COLO668 (cell line): ENCODE results near the gene CASKIN2.

Experiments used
- DNase-seq: peaks from one replicate; lab custom pipeline; 2025; ENCODE audit not compliant: unreplicated experiment; lab: John Stamatoyannopoulos, UW

The CASKIN2 gene

GRCh38 chr17:75547091-75547490 lies 31.8 kb upstream of the CASKIN2 start:
- DNase-seq = no peak

- DNase-seq = no peak
Observed at GRCh38 chr17:75546181-75546580, 30.8 kb upstream of the CASKIN2 start.

- no peak for DNase-seq
Observed at GRCh38 chr17:75544250-75544649, 28.9 kb upstream of the CASKIN2 start.

- no peak for DNase-seq
Observed at GRCh38 chr17:75542728-75543336, 27.5 kb upstream of the CASKIN2 start.

- DNase-seq = no peak
Observed at GRCh38 chr17:75542229-75542628, 26.9 kb upstream of the CASKIN2 start.

GRCh38 chr17:75540923-75541503 lies 25.7 kb upstream of the CASKIN2 start:
- DNase-seq = no peak

- DNase-seq = no peak
Observed at GRCh38 chr17:75539967-75540729, 24.8 kb upstream of the CASKIN2 start.

- no peak for DNase-seq
Observed at GRCh38 chr17:75536366-75536765, 21.0 kb upstream of the CASKIN2 start.

GRCh38 chr17:75535871-75536270 lies 20.5 kb upstream of the CASKIN2 start:
- no peak for DNase-seq

GRCh38 chr17:75535119-75535537 lies 19.8 kb upstream of the CASKIN2 start:
- DNase-seq = peak; percentile 66

- DNase-seq = no peak
Observed at GRCh38 chr17:75531721-75532072, 16.4 kb upstream of the CASKIN2 start.

GRCh38 chr17:75530837-75531720 lies 15.7 kb upstream of the CASKIN2 start:
- DNase-seq = no peak

GRCh38 chr17:75526555-75527270 lies 11.4 kb upstream of the CASKIN2 start:
- DNase-seq = peak; percentile 15

GRCh38 chr17:75525806-75526554 lies 10.6 kb upstream of the CASKIN2 start:
- peak; percentile 44 for DNase-seq

- DNase-seq = peak; percentile 96
Observed at GRCh38 chr17:75524970-75525805, 9.9 kb upstream of the CASKIN2 start, which contains the start of gene LLGL2. Gene LLGL2 (plus strand): TSS chr17:75525697. CDS start chr17:75543427, 17,730 bp downstream.

- DNase-seq = no peak
Observed at GRCh38 chr17:75524269-75524969, 9.1 kb upstream of the CASKIN2 start.

- DNase-seq = no peak
Observed at GRCh38 chr17:75523647-75524046, 8.3 kb upstream of the CASKIN2 start.

GRCh38 chr17:75521951-75522727 lies 6.8 kb upstream of the CASKIN2 start:
- no peak for DNase-seq
